IMR-90 (cell line): ENCODE results near the gene KCNN3. TPM values are rescaled to one million over a fixed set of nuclear protein-coding genes. Genes with fewer than 3 reads are reported as not detected.

Experiments used
- ATAC-seq: fragments of 200-7000 bp; cut with Tn5 transposase; 2 replicates; pipeline ENCODE4 v1.9.1; 2020; ENCODE audit warnings: low read depth, mild to moderate bottlenecking, moderate library complexity
- BruUV-seq: library from RNA; stranded (reverse); fragments of 400-500 nt; replicated peaks from 2 replicates; lab custom pipeline; 2021; lab: Mats Ljungman, UMichigan
- CTCF ChIA-PET: fragments of 300-600 bp; formaldehyde crosslinking; extraction: SDS; loops from one replicate; lab custom pipeline; 2021; ENCODE audit warnings: antibody characterized with exemption; lab: Yijun Ruan, JAX
- POLR2A ChIA-PET: fragments of 300-600 bp; sonication (Branson Sonifier 250); formaldehyde crosslinking; loops from one replicate; lab custom pipeline; 2022; ENCODE audit warnings: antibody characterized with exemption; ENCODE audit not compliant: unreplicated experiment; lab: Charles Lee
- DNase-seq: peaks from one replicate; pipeline ENCODE4 v3.0.0; 2013
- H2AFZ ChIP-seq: replicated peaks from 2 replicates; pipeline ENCODE3; 2013; ENCODE audit warnings: low read length, mild to moderate bottlenecking; ENCODE audit not compliant: poor library complexity
- H2AK5ac ChIP-seq: 2 replicates; pipeline ENCODE4 v1.6.1; 2013; ENCODE audit warnings: low read depth, low read length, inconsistent platforms
- H2AK9ac ChIP-seq: replicated peaks from 2 replicates; pipeline ENCODE3; 2013; ENCODE audit warnings: mild to moderate bottlenecking, low read depth, low read length, moderate library complexity; ENCODE audit not compliant: poor library complexity
- H2BK120ac ChIP-seq: 2 replicates; pipeline ENCODE4 v1.6.1; 2013; ENCODE audit warnings: low read depth, low read length, inconsistent platforms
- H2BK15ac ChIP-seq: 3 replicates; pipeline ENCODE4 v1.6.1; 2013; ENCODE audit warnings: low read depth, low read length, inconsistent platforms
- H2BK20ac ChIP-seq: 2 replicates; pipeline ENCODE4 v1.6.1; 2013; ENCODE audit warnings: low read depth, mild to moderate bottlenecking, inconsistent platforms, low read length, moderate library complexity
- H2BK5ac ChIP-seq: 2 replicates; pipeline ENCODE4 v1.6.1; 2013; ENCODE audit warnings: mild to moderate bottlenecking, low read depth, low read length, inconsistent platforms; ENCODE audit not compliant: poor library complexity, severe bottlenecking
- H3K14ac ChIP-seq: replicated peaks from 2 replicates; pipeline ENCODE4 v1.6.1; 2013; ENCODE audit warnings: low read depth, low read length, inconsistent platforms
- H3K18ac ChIP-seq: 2 replicates; pipeline ENCODE4 v1.6.1; 2013; ENCODE audit warnings: low read depth, low read length, control low read depth
- H3K23ac ChIP-seq: 2 replicates; pipeline ENCODE4 v1.6.1; 2013; ENCODE audit warnings: low read depth, low read length, inconsistent platforms
- H3K27ac ChIP-seq: 2 replicates; pipeline ENCODE4 v1.5.1; 2013; ENCODE audit warnings: mild to moderate bottlenecking, control low read depth, low read length; ENCODE audit not compliant: insufficient read depth
- H3K27me3 ChIP-seq: 2 replicates; pipeline ENCODE4 v1.6.1; 2013; ENCODE audit warnings: low read length; ENCODE audit not compliant: control insufficient read depth, insufficient read depth
- H3K36me3 ChIP-seq: 2 replicates; pipeline ENCODE4 v1.6.1; 2013; ENCODE audit warnings: low read length, mixed read lengths; ENCODE audit not compliant: control insufficient read depth, insufficient read depth
- H3K4ac ChIP-seq: 2 replicates; pipeline ENCODE4 v1.6.1; 2013; ENCODE audit warnings: low read depth, low read length, inconsistent platforms
- H3K4me1 ChIP-seq: 2 replicates; pipeline ENCODE4 v1.6.1; 2013; ENCODE audit warnings: low read length, mixed read lengths; ENCODE audit not compliant: control insufficient read depth, insufficient read depth
- H3K4me2 ChIP-seq: 2 replicates; pipeline ENCODE4 v1.6.1; 2013; ENCODE audit warnings: low read depth, mild to moderate bottlenecking, control low read depth, low read length, moderate library complexity
- H3K4me3 ChIP-seq: 2 replicates; pipeline ENCODE4 v1.5.1; 2013; ENCODE audit warnings: low read depth, mild to moderate bottlenecking, control low read depth, low read length, moderate library complexity; ENCODE audit not compliant: insufficient read depth
- H3K56ac ChIP-seq: 2 replicates; pipeline ENCODE4 v1.6.1; 2013; ENCODE audit warnings: low read length, inconsistent platforms; ENCODE audit not compliant: insufficient read depth; ENCODE audit errors: extremely low read depth
- H3K79me1 ChIP-seq, 2 experiments: 2 replicates each; pipeline ENCODE4 v1.6.1; 2013; ENCODE audit warnings: low read length in 2 of 2, inconsistent platforms in 1 of 2, low read depth in 1 of 2
- H3K9ac ChIP-seq: 2 replicates; pipeline ENCODE4 v1.6.1; 2013; ENCODE audit warnings: low read depth, low read length, control low read depth
- H3K9me1 ChIP-seq: 2 replicates; pipeline ENCODE4 v1.6.1; 2013; ENCODE audit warnings: low read length, inconsistent platforms; ENCODE audit not compliant: insufficient read depth
- H3K9me3 ChIP-seq: 2 replicates; pipeline ENCODE4 v1.6.1; 2013; ENCODE audit warnings: low read length; ENCODE audit not compliant: control insufficient read depth, insufficient read depth
- H4K20me1 ChIP-seq: 2 replicates; pipeline ENCODE4 v1.6.1; 2013; ENCODE audit warnings: low read length, inconsistent platforms; ENCODE audit not compliant: insufficient read depth
- H4K5ac ChIP-seq: 2 replicates; pipeline ENCODE4 v1.6.1; 2013; ENCODE audit warnings: mild to moderate bottlenecking, low read depth, low read length, control low read depth
- H4K8ac ChIP-seq, 2 experiments: 2 replicates each; pipeline ENCODE4 v1.6.1; 2013; ENCODE audit warnings: low read depth in 2 of 2, low read length in 2 of 2, control low read depth in 1 of 2, inconsistent platforms in 1 of 2
- H4K91ac ChIP-seq: 2 replicates; pipeline ENCODE4 v1.6.1; 2013; ENCODE audit warnings: low read depth, low read length, inconsistent platforms; ENCODE audit not compliant: insufficient read depth
- CEBPB ChIP-seq: IDR thresholded peaks from 2 replicates; pipeline ENCODE4 v1.6.1; 2012; ENCODE audit warnings: low read depth, low read length, improper control_type of control experiment
- CHD1 ChIP-seq: IDR thresholded peaks from 2 replicates; pipeline ENCODE4 v1.6.1; 2012; ENCODE audit warnings: low read depth, low read length, improper control_type of control experiment
- NFE2L2 ChIP-seq: fragments of 150-350 bp; IDR thresholded peaks from 2 replicates; pipeline ENCODE4 v1.6.1; 2016; ENCODE audit warnings: low read depth, mild to moderate bottlenecking, low read length
- WGBS, 2 experiments: methylation state at CpG; one replicate each; pipeline versions ENCODE4 v1.1.5 to v1.1.7; 2013; ENCODE audit warnings: missing lambda C conversion rate in 2 of 2; ENCODE audit not compliant: insufficient read length in 1 of 2; ENCODE audit errors: extremely low coverage in 2 of 2; 5-methylcytosine and 5-hydroxymethylcytosine counted together
- dilution Hi-C: fragments of 300-500 bp; cut with HindIII; formaldehyde crosslinking; loops from one replicate; pipeline ENCODE4 v1.14.3; 2018; ENCODE audit warnings: low sequenced_read_pairs; ENCODE audit not compliant: unreplicated experiment
- in situ Hi-C: fragments of 300-500 bp; cut with MboI; formaldehyde crosslinking; loops from 3 replicates; pipeline ENCODE4 v1.14.3; 2019; ENCODE audit warnings: low sequenced_read_pairs, inconsistent platforms, mixed read lengths
- intact Hi-C: fragments of 100-400 bp; cut with micrococcal nuclease; formaldehyde crosslinking; loops from 2 replicates; pipeline ENCODE4 v1.10.0; 2022
- polyA plus RNA-seq, 3 experiments: library from polyadenylated mRNA; depleted of rRNA; stranded (reverse); fragments of >200 nt; gene quantifications; 2 replicates each; pipeline ENCODE4 v1.2.3, GENCODE V29; 2012; ENCODE audit warnings: low replicate concordance in 1 of 3
- total RNA-seq: library from RNA; depleted of rRNA; stranded (reverse); fragments of >200 nt; gene quantifications from 2 replicates; pipeline ENCODE4 v1.2.3, GENCODE V29; 2012

KCNN3 gene
- total and polyA plus RNA-seq, 2 of the 4 experiments (the other 2 are of a cell fraction) = 0.02 TPM; not detected in 1

DNA sequence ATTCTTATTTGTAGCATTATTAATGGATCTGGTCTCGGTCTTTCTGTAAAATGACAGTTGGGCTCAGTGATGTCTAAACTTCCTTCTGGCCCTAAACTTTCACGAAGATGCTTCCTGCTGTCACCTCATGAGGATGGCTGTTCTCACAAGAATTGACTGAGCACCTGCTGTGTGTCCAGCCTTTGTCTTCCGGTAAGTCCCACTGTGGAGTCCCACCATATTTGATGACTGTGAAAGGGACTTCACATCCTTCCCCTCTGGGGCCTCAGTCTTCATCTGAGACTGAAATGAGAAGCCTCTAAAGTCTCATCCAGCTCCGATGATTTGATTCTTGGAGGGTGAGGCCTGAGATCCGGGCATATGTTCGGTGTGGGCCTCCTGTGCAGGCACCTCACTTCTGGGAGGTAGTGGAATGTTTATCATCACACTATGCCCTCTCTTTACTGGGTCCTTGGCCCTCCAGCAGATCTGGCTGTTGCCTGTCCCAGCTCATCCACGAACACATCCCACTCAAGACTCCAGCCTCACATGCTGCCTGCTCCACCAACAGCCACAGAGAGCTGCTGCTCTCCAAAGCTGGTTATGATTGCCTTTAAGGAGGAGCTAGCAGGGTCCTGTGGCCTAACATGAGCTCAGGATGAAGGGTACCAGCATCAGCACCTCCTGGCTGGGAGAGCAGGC, 95.8 kb downstream of the KCNN3 start:
- no peak overlapping the region for H2BK120ac ChIP-seq
- no peak overlapping the region for H2AK5ac ChIP-seq
- in situ Hi-C loops (no loop called here), intact Hi-C loops (no loop called here), dilution Hi-C loops (no loop called here)
- H3K4me1 ChIP-seq = no peaks in the 10 kb centered on the region
- no peak overlapping the region for H3K14ac ChIP-seq
- no peaks in the 10 kb centered on the region for H3K36me3 ChIP-seq
- H4K91ac ChIP-seq = no peak overlapping the region
- H3K9me1 ChIP-seq = no peaks in the 10 kb centered on the region
- TF ChIP-seq CEBPB = no peak
- TF ChIP-seq CHD1 = no peak
- TF ChIP-seq NFE2L2 = no peak
- no peak overlapping the region for H3K9ac ChIP-seq
- H3K27me3 ChIP-seq = peaks cover 59% of the 10 kb centered on the region
- H3K4me2 ChIP-seq = no peak overlapping the region
- no peak overlapping the region for H2AK9ac ChIP-seq
- H3K4me3 ChIP-seq = no peak overlapping the region
- no peak overlapping the region for H3K4ac ChIP-seq
- BruUV-seq = no TSS peak
- H2AFZ ChIP-seq = no peak overlapping the region
- H2BK5ac ChIP-seq = no peak overlapping the region
- H3K79me1 ChIP-seq = no peaks in the 10 kb centered on the region
- DNase-seq = no peak
- ATAC-seq = no peak
- H2BK20ac ChIP-seq = no peak overlapping the region
- H3K18ac ChIP-seq = no peak overlapping the region
- ChIA-PET CTCF (no interaction called here), POLR2A (no interaction called here)
- peaks cover 2% of the 10 kb centered on the region; the same call in 1 of the 2 replicates for H3K9me3 ChIP-seq
- WGBS, 2 experiments = no CpG with 5 or more reads among the region's 7 CpGs
- no peak overlapping the region for H4K8ac ChIP-seq
- H3K23ac ChIP-seq = no peak overlapping the region
- H2BK15ac ChIP-seq = no peak overlapping the region
- H4K20me1 ChIP-seq = no peaks in the 10 kb centered on the region
- no peak overlapping the region for H3K56ac ChIP-seq
- no peak overlapping the region for H3K27ac ChIP-seq
- H4K5ac ChIP-seq = no peak overlapping the region
